ENCODE data around the gene GNAQ. TPM values are rescaled to one million over a fixed set of nuclear protein-coding genes. Genes with fewer than 3 reads are reported as not detected.
A peak's percentile ranks its signal among the peaks of the same experiment; 100 is the strongest.

GNAQ gene
- polyA plus RNA-seq, 1 of the 3 experiments (the other 2 are of a cell fraction) = 20.9 TPM

- TF ChIP-seq TEAD4 (IDR thresholded peaks at IDR 0.05; ENCODE audit: borderline replicate concordance, insufficient read depth) (peak; percentile 14; the same call in 1 of the 2 replicates), RXRA (IDR thresholded peaks at IDR 0.05; ENCODE audit: borderline replicate concordance, low read depth) (no peak), MXI1 (IDR thresholded peaks at IDR 0.05; ENCODE audit: low read depth, low read length) (no peak), TCF12 (IDR thresholded peaks at IDR 0.05) (peak; percentile 54; the same call in 1 of the 2 replicates), FOSL2 (IDR thresholded peaks at IDR 0.05; ENCODE audit: borderline replicate concordance, low read depth) (peak; percentile 16; the same call in 1 of the 2 replicates), FOXJ3 (CRISPR knock-in tag; IDR thresholded peaks at IDR 0.05) (no peak)
- TF ChIP-seq, protein P1, sequence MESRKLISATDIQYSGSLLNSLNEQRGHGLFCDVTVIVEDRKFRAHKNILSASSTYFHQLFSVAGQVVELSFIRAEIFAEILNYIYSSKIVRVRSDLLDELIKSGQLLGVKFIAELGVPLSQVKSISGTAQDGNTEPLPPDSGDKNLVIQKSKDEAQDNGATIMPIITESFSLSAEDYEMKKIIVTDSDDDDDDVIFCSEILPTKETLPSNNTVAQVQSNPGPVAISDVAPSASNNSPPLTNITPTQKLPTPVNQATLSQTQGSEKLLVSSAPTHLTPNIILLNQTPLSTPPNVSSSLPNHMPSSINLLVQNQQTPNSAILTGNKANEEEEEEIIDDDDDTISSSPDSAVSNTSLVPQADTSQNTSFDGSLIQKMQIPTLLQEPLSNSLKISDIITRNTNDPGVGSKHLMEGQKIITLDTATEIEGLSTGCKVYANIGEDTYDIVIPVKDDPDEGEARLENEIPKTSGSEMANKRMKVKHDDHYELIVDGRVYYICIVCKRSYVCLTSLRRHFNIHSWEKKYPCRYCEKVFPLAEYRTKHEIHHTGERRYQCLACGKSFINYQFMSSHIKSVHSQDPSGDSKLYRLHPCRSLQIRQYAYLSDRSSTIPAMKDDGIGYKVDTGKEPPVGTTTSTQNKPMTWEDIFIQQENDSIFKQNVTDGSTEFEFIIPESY (IDR thresholded peaks at IDR 0.05; ENCODE audit: borderline replicate concordance, low read depth) = no peak
- TF ChIP-seq, protein P2, sequence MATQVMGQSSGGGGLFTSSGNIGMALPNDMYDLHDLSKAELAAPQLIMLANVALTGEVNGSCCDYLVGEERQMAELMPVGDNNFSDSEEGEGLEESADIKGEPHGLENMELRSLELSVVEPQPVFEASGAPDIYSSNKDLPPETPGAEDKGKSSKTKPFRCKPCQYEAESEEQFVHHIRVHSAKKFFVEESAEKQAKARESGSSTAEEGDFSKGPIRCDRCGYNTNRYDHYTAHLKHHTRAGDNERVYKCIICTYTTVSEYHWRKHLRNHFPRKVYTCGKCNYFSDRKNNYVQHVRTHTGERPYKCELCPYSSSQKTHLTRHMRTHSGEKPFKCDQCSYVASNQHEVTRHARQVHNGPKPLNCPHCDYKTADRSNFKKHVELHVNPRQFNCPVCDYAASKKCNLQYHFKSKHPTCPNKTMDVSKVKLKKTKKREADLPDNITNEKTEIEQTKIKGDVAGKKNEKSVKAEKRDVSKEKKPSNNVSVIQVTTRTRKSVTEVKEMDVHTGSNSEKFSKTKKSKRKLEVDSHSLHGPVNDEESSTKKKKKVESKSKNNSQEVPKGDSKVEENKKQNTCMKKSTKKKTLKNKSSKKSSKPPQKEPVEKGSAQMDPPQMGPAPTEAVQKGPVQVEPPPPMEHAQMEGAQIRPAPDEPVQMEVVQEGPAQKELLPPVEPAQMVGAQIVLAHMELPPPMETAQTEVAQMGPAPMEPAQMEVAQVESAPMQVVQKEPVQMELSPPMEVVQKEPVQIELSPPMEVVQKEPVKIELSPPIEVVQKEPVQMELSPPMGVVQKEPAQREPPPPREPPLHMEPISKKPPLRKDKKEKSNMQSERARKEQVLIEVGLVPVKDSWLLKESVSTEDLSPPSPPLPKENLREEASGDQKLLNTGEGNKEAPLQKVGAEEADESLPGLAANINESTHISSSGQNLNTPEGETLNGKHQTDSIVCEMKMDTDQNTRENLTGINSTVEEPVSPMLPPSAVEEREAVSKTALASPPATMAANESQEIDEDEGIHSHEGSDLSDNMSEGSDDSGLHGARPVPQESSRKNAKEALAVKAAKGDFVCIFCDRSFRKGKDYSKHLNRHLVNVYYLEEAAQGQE (IDR thresholded peaks at IDR 0.05; ENCODE audit: low read depth, low read length) = no peak
- peaks cover 11 to 13% of the 10 kb centered on the region in 2 experiments for H3K4me1 ChIP-seq (ENCODE audit: control insufficient read depth in 1 of 2, insufficient read depth in 2 of 2, low read depth in 1 of 2, low read length in 1 of 2)
- CTCF ChIA-PET = interaction anchor here (0.6 kb wide), 1 partner anchor 50 kb away, joined by 3 read pairs; no protein-coding TSS in a partner anchor
Observed at GRCh38 chr9:77708064-77708815, 323.4 kb downstream of the GNAQ start.

More at GRCh38 chr9:77708064-77708815, 323.4 kb downstream of the GNAQ start:
- Histone ChIP-seq H3K27ac (ENCODE audit: low read depth in 2 of 2, low read length in 1 of 2) (peak overlapping the region; percentile 76 to 82; a peak in 3 of 4 replicates), H3K4me3 (ENCODE audit: low read depth in 2 of 2, low read length in 1 of 2) (peak overlapping the region in 1 of 2 experiments; percentile 13; a peak in 1 of 4 replicates), H3K27me3 (ENCODE audit: insufficient read depth) (no peaks in the 10 kb centered on the region), H3K9me3 (no peaks in the 10 kb centered on the region; the same call in 1 of the 2 replicates), H4K20me1 (ENCODE audit: insufficient read depth) (no peaks in the 10 kb centered on the region), H3K4me2 (peak overlapping the region; percentile 4; the same call in 1 of the 2 replicates), H3K9me2 (no peaks in the 10 kb centered on the region), H3F3A (replicated peaks; ENCODE audit: insufficient read depth) (peaks cover 46% of the 10 kb centered on the region), H3K36me3 (replicated peaks in 1 of 2; ENCODE audit: control insufficient read depth in 1 of 2, insufficient read depth in 2 of 2, low read length in 1 of 2) (no peaks in the 10 kb centered on the region), H3K9ac (peak overlapping the region; percentile 50), H3K79me2 (ENCODE audit: insufficient read depth) (peaks cover 18% of the 10 kb centered on the region; the same call in 1 of the 2 replicates), H2AFZ (ENCODE audit: low read depth) (no peak overlapping the region)
- no peak for DNase-seq
- POLR2A ChIA-PET = no interaction called here
- WGBS (ENCODE audit: low lambda C conversion rate) = 21% methylated on average over 1 of the region's 1 CpG

Measured in SK-N-SH (cell line).